ENCODE results near the gene IGFBP2.
"Not testable (repeated sequence)": the region's sequence is repeated elsewhere in the genome, so short reads cannot be mapped to it uniquely, and the experiment has no call there.

Gene IGFBP2, protein sequence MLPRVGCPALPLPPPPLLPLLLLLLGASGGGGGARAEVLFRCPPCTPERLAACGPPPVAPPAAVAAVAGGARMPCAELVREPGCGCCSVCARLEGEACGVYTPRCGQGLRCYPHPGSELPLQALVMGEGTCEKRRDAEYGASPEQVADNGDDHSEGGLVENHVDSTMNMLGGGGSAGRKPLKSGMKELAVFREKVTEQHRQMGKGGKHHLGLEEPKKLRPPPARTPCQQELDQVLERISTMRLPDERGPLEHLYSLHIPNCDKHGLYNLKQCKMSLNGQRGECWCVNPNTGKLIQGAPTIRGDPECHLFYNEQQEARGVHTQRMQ

DNA sequence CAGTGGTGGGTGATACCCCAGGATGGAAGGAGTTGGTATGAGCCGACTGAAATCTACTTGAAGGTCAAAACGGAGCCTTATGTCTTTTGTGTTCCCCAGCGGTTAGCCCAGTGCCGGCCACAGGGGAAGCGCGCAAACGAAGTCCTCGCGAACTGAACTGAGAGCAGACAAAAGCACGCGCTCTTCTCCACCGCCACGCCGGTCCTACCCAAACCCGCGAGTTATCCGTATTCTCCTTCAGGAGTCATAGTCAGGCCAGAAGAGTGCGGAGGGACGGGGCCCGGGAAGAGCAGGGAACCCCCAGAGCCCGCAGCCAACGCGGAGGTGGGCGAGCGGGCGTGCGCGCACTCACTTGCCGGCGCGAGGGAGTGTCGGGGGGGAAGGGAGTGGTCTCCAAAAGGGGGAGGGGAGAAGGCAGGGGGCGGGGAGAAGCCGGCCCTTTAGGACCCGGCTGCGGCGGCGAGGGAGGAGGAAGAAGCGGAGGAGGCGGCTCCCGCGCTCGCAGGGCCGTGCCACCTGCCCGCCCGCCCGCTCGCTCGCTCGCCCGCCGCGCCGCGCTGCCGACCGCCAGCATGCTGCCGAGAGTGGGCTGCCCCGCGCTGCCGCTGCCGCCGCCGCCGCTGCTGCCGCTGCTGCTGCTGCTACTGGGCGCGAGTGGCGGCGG is at the start of gene IGFBP2:
Gene IGFBP2 (plus strand): TSS at position 469 of the 664 bp plus-strand sequence. CDS start 104 bp downstream, at position 573.
- no peaks in the 10 kb centered on the region for H3K36me3 ChIP-seq (ENCODE audit: insufficient read depth, low read length)
- peaks cover 34% of the 10 kb centered on the region for H3K4me1 ChIP-seq (ENCODE audit: insufficient read depth, low read length)
- peak within 1 kb of the TSS; percentile 89 for H3K4me3 ChIP-seq (ENCODE audit: low read length)
- H3K9me3 ChIP-seq (ENCODE audit: low read length): no peaks in the 10 kb centered on the region
- H3K27me3 ChIP-seq (ENCODE audit: insufficient read depth, low read length): no peaks in the 10 kb centered on the region
- H2AFZ ChIP-seq (ENCODE audit: low read depth, low read length): peak within 1 kb of the TSS; percentile 66

DNA sequence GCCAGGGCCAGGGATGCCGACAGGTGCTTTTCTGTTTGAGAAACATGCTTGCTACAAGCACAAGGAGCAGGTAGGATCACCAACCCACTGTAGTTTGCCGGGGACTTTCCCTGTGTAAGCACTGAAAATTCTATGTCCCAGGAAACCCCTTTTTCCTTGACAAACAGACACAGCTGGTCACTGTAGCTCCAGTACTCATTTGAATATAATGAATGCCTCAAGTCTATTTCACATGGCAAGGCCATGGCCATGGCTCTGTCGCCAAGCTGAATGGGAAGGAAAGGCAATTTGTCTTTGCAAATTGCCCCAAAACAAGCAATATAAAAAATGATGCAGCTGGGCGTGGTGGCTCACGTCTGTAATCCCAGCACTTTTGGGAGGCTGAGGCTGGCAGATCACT is 49.6 kb upstream of the IGFBP2 start:
- peaks cover 3% of the 10 kb centered on the region for H3K9me3 ChIP-seq (ENCODE audit: low read length)

DNA sequence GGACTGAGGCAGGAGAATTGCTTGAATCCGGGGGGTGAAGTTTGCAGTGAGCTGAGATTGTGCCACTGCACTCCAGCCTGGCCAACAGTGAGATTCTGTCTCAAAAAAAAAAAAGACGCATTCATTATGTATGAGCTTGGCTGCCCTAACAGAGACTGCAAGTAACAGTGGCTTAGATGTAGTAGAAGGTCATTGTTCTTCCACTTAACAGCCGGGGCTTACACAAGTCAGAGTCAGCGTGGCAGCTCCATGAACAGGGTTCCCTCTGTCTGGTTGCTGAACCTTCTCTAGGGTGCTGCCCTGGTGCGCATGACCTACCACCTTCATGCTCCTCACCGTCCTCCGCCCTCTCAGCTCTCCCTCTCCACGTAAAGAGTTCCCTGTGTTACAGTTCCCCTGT is 49.1 kb upstream of the IGFBP2 start:
- no peak overlapping the region for H2AFZ ChIP-seq (ENCODE audit: low read depth, low read length)
- H3K9me3 ChIP-seq (ENCODE audit: low read length): peaks cover 3% of the 10 kb centered on the region
- no peak overlapping the region for H3K4me3 ChIP-seq (ENCODE audit: low read length)
- no peaks in the 10 kb centered on the region for H3K36me3 ChIP-seq (ENCODE audit: insufficient read depth, low read length)
- H3K4me1 ChIP-seq (ENCODE audit: insufficient read depth, low read length): peaks cover 11% of the 10 kb centered on the region
- H3K27me3 ChIP-seq (ENCODE audit: insufficient read depth, low read length): no peaks in the 10 kb centered on the region

More for the DNA sequence above, 49.6 kb upstream of the IGFBP2 start:
- Histone ChIP-seq H3K4me1 (ENCODE audit: insufficient read depth, low read length) (peaks cover 11% of the 10 kb centered on the region), H3K4me3 (ENCODE audit: low read length) (no peak overlapping the region), H3K36me3 (ENCODE audit: insufficient read depth, low read length) (no peaks in the 10 kb centered on the region), H2AFZ (ENCODE audit: low read depth, low read length) (no peak overlapping the region), H3K27me3 (ENCODE audit: insufficient read depth, low read length) (no peaks in the 10 kb centered on the region)

DNA sequence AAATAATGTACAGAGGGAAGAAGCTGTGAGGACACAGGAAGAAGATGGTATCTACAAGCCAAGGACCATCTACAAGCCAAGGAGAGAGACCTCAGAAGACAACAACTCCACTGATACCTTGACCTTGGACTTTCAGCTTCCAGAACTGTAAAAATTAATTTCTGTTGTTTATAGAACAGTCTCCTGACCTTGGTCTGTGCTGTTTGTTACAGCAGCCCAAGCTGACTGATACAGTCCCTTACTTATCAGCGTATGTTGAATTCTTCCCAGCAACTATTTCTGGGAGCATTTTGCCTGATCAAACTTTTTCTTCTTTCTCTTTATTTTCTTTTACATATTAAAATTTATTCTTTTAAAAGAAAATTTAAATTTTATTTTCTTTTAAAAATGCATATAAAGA is 47.8 kb upstream of the IGFBP2 start:
- H3K36me3 ChIP-seq (ENCODE audit: insufficient read depth, low read length): no peaks in the 10 kb centered on the region
- H3K4me3 ChIP-seq (ENCODE audit: low read length): no peak overlapping the region
- H3K27me3 ChIP-seq (ENCODE audit: insufficient read depth, low read length): no peaks in the 10 kb centered on the region
- H3K9me3 ChIP-seq (ENCODE audit: low read length): peaks cover 3% of the 10 kb centered on the region
- H3K4me1 ChIP-seq (ENCODE audit: insufficient read depth, low read length): peaks cover 11% of the 10 kb centered on the region
- no peak overlapping the region for H2AFZ ChIP-seq (ENCODE audit: low read depth, low read length)

DNA sequence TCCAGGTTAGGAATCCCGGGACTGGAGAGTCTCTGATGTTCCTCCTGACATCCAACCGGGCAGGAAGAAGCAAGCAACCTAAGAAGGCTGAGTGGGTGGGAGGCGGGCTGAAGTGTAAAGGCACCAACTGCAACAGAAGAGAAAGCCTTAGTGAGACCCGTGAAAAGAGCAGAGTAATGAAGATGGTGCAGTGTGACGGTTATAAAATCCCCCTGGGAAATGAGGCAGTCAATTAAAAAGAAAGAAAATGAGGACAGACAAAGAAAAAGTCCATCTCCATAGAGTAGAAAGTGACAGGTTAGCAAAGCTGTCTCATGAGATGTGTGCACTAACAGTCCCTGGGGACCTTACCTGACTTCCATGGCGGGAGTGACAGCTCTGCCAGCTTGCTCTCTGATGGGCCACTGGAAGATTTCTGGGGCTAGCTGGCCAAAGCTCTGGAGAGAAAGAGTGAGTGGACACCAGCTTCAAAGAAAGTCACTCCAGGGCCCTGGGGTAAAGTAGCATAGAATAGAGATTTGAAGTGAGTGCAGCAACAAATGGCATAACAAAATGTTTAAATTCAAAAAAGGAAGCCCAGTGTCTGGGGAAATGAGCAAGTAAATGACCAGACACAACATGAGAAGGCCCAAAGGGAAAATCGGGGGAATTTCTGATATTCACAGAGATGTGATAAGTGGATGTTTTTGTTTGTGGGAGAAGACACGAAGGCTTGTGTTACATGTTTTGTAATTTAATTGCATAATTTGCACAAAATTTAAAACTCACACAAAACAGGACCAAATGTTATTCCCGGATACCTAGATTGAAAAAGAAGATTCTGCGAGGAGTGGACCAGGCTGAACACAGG is 44.1 kb upstream of the IGFBP2 start:
- H3K4me3 ChIP-seq (ENCODE audit: low read length): no peak overlapping the region
- H3K9me3 ChIP-seq (ENCODE audit: low read length): no peaks in the 10 kb centered on the region
- H2AFZ ChIP-seq (ENCODE audit: low read depth, low read length): no peak overlapping the region
- no peaks in the 10 kb centered on the region for H3K27me3 ChIP-seq (ENCODE audit: insufficient read depth, low read length)
- peaks cover 3% of the 10 kb centered on the region for H3K4me1 ChIP-seq (ENCODE audit: insufficient read depth, low read length)
- H3K36me3 ChIP-seq (ENCODE audit: insufficient read depth, low read length): no peaks in the 10 kb centered on the region

DNA sequence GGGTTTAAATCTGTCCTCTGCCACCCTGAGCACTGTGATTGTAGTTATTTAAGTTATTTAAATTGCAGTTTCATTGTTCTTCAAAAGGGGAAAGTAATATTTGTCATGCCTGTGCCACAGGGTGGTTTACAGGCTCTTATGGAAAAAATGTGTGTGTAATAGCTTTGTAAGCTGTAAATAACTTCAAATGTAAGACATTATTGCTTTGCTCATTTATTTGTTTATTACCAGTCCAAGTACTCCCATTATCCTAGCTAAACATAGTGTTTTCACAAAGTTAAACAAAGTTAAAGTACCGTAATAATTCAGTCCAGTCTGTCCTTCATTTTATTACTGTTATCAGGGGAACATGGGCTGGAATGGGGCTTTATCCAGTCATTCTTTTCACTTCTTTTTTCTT is 43.4 kb upstream of the IGFBP2 start:
- Histone ChIP-seq H3K4me3 (ENCODE audit: low read length) (no peak overlapping the region), H3K27me3 (ENCODE audit: insufficient read depth, low read length) (no peaks in the 10 kb centered on the region), H3K36me3 (ENCODE audit: insufficient read depth, low read length) (no peaks in the 10 kb centered on the region), H3K4me1 (ENCODE audit: insufficient read depth, low read length) (no peaks in the 10 kb centered on the region), H2AFZ (ENCODE audit: low read depth, low read length) (no peak overlapping the region), H3K9me3 (ENCODE audit: low read length) (no peaks in the 10 kb centered on the region)

DNA sequence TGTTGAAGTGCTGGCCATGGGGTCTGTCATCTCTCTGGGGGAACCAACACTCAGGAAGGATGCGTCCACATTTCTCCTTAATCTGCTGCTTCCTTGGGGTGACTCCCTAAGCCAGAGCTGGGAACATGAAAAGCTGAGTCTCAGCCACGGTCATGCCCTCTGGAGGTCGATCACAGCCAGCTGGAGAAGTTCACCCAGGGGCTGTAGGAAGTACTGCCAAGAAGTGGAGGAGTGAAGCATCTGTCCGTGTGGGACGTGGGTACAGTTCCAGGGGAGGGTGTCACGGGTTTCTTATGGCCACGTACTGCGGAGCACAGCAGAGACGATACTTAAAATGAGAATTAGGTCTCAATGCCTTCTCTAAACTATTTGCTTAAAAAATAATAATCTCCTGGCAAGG is 42.4 kb upstream of the IGFBP2 start:
- no peak overlapping the region for H3K4me3 ChIP-seq (ENCODE audit: low read length)
- H3K27me3 ChIP-seq (ENCODE audit: insufficient read depth, low read length): no peaks in the 10 kb centered on the region
- no peak overlapping the region for H2AFZ ChIP-seq (ENCODE audit: low read depth, low read length)
- H3K36me3 ChIP-seq (ENCODE audit: insufficient read depth, low read length): no peaks in the 10 kb centered on the region
- no peaks in the 10 kb centered on the region for H3K4me1 ChIP-seq (ENCODE audit: insufficient read depth, low read length)
- no peaks in the 10 kb centered on the region for H3K9me3 ChIP-seq (ENCODE audit: low read length)

DNA sequence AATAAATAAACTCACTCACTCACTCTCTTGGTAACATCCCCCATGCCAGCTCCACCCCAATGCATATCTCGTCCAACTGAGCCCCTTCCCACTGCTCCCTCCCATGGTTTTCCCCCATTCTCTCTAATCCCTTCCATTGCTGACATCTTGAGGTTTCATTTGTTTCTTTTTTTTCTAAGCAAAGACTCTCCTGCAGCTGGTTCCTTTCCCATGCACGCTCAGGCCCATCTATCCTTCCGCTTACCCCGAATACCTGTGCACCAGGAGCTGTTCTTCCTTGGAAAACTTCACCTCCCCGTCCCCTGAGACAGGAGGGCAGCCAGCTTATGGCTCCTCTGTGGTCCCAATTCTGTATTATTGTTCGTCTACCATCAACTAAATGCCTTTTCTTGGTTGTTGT is 41.7 kb upstream of the IGFBP2 start:
- Histone ChIP-seq H3K4me3 (ENCODE audit: low read length) (no peak overlapping the region), H3K36me3 (ENCODE audit: insufficient read depth, low read length) (no peaks in the 10 kb centered on the region), H3K9me3 (ENCODE audit: low read length) (no peaks in the 10 kb centered on the region), H3K4me1 (ENCODE audit: insufficient read depth, low read length) (no peaks in the 10 kb centered on the region), H3K27me3 (ENCODE audit: insufficient read depth, low read length) (no peaks in the 10 kb centered on the region), H2AFZ (ENCODE audit: low read depth, low read length) (no peak overlapping the region)

DNA sequence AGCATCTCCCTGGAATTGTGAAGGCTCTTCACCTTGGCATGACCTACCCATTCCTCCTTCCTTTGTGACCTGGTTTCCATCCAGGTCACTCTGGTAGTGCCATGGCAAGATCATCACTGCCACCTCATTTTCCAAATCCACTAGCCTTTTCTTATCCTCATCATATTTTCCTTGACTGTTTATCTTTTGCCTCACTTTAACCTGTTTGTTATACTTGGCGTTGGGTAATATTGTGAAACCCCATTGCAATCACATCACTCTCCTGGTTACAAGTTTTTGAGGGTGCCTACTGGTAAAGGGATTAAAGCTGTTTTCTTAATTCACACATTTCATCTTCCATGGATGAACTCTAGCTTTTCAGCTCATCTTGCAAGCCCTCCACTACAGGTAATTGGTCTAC is 39.1 kb upstream of the IGFBP2 start:
- H3K36me3 ChIP-seq (ENCODE audit: insufficient read depth, low read length): no peaks in the 10 kb centered on the region
- no peaks in the 10 kb centered on the region for H3K4me1 ChIP-seq (ENCODE audit: insufficient read depth, low read length)
- H3K27me3 ChIP-seq (ENCODE audit: insufficient read depth, low read length): no peaks in the 10 kb centered on the region
- H3K4me3 ChIP-seq (ENCODE audit: low read length): no peak overlapping the region
- H2AFZ ChIP-seq (ENCODE audit: low read depth, low read length): no peak overlapping the region
- no peaks in the 10 kb centered on the region for H3K9me3 ChIP-seq (ENCODE audit: low read length)

DNA sequence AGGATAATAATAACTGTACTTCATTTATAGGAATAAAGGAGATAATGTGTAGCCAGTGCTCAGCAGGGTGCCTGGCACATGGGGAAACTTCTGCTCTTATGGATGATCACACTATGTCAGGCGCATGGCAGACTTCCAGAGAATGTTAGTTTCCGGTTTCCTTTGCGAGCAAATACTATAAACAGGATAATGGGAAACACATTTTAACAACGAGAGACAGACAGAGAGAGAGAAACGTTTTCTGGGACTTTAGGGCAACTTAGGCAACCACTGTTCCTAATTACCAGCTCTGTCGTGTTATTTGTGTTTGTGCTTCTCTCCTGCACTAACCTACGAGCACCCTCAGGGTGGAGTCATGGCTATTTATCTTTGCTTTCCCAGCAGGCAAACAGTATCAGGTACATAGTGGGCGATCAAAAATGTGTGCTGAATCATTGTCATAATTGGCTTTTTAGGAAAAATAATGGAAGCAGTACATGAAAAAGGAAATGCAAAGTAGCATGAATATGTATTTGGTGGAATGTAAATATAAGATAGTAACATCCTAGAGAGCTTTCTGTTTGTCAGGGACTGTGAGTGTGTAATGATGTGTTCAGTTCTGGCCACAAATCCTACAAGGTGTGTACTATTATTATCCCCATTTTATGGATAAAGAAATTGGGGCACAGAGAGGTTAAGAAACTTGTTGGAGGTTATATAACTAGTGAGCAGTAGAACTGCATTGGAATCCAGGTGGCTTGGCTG is 36.8 kb upstream of the IGFBP2 start:
- H3K36me3 ChIP-seq (ENCODE audit: insufficient read depth, low read length): no peaks in the 10 kb centered on the region
- H3K4me3 ChIP-seq (ENCODE audit: low read length): no peak overlapping the region
- H3K9me3 ChIP-seq (ENCODE audit: low read length): no peaks in the 10 kb centered on the region

DNA sequence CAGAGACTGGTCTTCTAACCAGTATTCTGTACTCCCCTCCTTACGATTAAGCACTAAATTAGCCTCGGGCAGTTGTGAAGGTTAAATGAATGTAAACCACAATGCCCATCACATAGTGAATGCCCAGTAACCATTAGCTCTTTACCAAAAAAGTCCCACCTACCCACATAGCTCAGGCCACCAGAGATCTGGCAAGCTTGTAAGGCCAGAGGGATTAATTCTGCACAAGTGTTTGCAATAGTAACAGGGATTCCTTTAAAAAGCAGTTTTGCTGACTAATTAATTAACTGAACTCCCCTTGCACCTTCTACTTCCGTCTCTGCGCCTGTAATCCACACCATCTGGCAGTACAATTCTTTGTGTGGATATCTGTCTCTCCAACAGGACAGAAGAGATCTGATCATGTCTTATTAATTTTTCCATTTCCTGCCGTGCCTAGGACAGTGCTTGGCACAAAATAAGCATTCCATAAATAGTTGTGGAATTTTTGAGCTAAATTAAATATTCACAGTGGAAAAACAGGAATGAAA is 36.2 kb upstream of the IGFBP2 start:
- H3K27me3 ChIP-seq (ENCODE audit: insufficient read depth, low read length): no peaks in the 10 kb centered on the region
- H3K4me1 ChIP-seq (ENCODE audit: insufficient read depth, low read length): no peaks in the 10 kb centered on the region
- H2AFZ ChIP-seq (ENCODE audit: low read depth, low read length): no peak overlapping the region
- H3K4me3 ChIP-seq (ENCODE audit: low read length): no peak overlapping the region
- no peaks in the 10 kb centered on the region for H3K9me3 ChIP-seq (ENCODE audit: low read length)
- no peaks in the 10 kb centered on the region for H3K36me3 ChIP-seq (ENCODE audit: insufficient read depth, low read length)

More for the DNA sequence above, 36.8 kb upstream of the IGFBP2 start:
- no peaks in the 10 kb centered on the region for H3K4me1 ChIP-seq (ENCODE audit: insufficient read depth, low read length)
- no peak overlapping the region for H2AFZ ChIP-seq (ENCODE audit: low read depth, low read length)
- no peaks in the 10 kb centered on the region for H3K27me3 ChIP-seq (ENCODE audit: insufficient read depth, low read length)

DNA sequence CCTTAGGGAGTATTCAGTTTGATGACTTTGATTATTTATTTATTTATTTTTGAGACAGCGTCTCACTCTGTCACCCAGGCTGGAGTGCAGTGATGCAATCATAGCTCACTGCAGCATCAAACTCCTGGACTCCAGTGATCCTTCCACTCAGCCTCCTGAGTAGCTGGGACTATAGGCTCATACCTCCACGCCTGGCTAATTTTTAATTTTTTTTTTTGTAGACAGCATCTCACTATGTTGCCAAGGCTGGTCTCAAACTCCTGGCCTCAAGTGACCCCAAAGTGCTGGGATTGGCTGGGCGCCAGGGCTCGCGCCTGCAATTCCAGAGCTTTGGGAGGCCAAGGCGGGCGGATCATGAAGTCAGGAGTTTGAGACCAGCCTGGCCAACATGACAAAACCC is 35.4 kb upstream of the IGFBP2 start:
- not testable (repeated sequence) for H3K36me3 ChIP-seq (ENCODE audit: insufficient read depth, low read length); H3K9me3 ChIP-seq (ENCODE audit: low read length); H3K4me1 ChIP-seq (ENCODE audit: insufficient read depth, low read length); H3K4me3 ChIP-seq (ENCODE audit: low read length); H3K27me3 ChIP-seq (ENCODE audit: insufficient read depth, low read length); H2AFZ ChIP-seq (ENCODE audit: low read depth, low read length)

All from neuron (in vitro differentiated cells).